T-helper 2 cell treated with Interferon-gamma antibody and Interleukin-4, amounts not matched to agents 5 μg/mL and 100 μg/mL, for 36 hours (primary cell): ENCODE measurements around the gene KLHL21.
"Not testable (repeated sequence)": the region's sequence is repeated elsewhere in the genome, so short reads cannot be mapped to it uniquely, and the experiment has no call there.

Source experiments
- DNase-seq: peaks from one replicate; pipeline ENCODE4 v3.0.0; 2021; ENCODE audit warnings: low spot score
- H3K27ac Mint-ChIP-seq: one replicate; pipeline ENCODE4 v1.8.0; 2021; ENCODE audit warnings: mild to moderate bottlenecking, mixed read lengths
- H3K27me3 Mint-ChIP-seq: one replicate; pipeline ENCODE4 v1.8.0; 2021; ENCODE audit warnings: low read depth, mixed read lengths
- H3K36me3 Mint-ChIP-seq: one replicate; pipeline ENCODE4 v1.8.0; 2021; ENCODE audit warnings: low read depth, mixed read lengths
- H3K4me1 Mint-ChIP-seq: one replicate; pipeline ENCODE4 v1.8.0; 2021; ENCODE audit warnings: low read depth, mixed read lengths
- H3K4me3 Mint-ChIP-seq: one replicate; pipeline ENCODE4 v1.8.0; 2022; ENCODE audit warnings: mild to moderate bottlenecking, moderate library complexity, mixed read lengths
- H3K9me3 Mint-ChIP-seq: one replicate; pipeline ENCODE4 v1.8.0; 2021; ENCODE audit warnings: mixed read lengths

KLHL21 gene, protein sequence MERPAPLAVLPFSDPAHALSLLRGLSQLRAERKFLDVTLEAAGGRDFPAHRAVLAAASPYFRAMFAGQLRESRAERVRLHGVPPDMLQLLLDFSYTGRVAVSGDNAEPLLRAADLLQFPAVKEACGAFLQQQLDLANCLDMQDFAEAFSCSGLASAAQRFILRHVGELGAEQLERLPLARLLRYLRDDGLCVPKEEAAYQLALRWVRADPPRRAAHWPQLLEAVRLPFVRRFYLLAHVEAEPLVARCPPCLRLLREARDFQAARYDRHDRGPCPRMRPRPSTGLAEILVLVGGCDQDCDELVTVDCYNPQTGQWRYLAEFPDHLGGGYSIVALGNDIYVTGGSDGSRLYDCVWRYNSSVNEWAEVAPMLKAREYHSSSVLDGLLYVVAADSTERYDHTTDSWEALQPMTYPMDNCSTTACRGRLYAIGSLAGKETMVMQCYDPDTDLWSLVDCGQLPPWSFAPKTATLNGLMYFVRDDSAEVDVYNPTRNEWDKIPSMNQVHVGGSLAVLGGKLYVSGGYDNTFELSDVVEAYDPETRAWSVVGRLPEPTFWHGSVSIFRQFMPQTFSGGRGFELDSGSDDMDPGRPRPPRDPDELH

DNA sequence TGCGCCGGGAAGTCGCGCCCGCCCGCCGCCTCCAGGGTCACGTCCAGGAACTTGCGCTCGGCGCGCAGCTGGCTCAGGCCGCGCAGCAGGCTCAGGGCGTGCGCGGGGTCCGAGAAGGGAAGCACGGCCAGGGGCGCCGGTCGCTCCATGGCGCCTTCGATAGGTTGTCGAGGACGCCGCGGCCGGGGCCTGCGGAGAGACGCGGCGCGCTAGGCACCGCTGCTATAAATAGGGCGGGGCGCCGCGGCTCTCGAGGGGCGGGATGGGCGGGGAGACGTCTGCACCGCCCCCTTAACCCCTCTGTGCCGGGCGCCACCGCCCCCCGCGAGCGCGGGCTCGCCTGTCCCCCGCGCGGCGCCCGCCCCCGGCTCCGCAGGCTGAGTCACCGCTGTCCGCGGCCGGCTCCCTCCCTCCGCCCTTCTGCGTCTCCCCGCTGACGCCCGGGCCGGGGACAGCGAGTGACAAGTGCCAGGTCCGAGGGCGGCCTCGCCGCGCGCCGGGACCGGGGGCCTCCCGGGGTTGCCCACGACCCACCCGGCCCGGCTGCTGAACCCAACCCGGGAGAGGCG lies at the start of gene KLHL21:
Gene KLHL21, minus strand, starts transcription at position 201 of the 569 bp plus-strand sequence. Its CDS starts 52 bp downstream, at position 149.
- H3K4me3 Mint-ChIP-seq = peak within 1 kb of the TSS; percentile 98

DNA sequence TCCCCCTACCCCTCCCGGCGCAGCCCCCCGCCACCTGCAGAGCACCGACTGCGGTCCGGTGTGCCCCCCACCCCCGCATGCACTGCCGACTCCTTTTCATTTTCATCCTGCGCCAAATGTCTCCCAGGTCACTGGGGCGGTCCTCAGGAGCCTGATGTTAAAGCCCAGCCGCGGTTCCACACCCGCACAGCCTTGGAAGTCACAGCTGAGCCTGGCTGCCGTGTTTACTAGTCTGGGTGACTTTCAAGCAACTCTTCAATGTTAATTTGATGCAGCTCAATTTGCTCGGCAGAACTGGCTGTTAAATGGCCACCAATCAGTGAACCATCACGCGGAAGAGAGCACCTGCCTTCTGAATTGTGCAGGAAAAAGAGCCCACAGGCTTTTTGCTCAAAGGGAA lies 49.2 kb upstream of the KLHL21 start:
- Mint-ChIP-seq H3K27ac (no peak overlapping the region), H3K36me3 (peaks cover 3% of the 10 kb centered on the region), H3K9me3 (no peaks in the 10 kb centered on the region), H3K4me1 (no peaks in the 10 kb centered on the region), H3K27me3 (no peaks in the 10 kb centered on the region), H3K4me3 (no peak overlapping the region)
- no peak for DNase-seq

More for the DNA sequence above, at the start of gene KLHL21:
- peak; percentile 93 for DNase-seq
- peaks cover 10% of the 10 kb centered on the region for H3K36me3 Mint-ChIP-seq
- no peaks in the 10 kb centered on the region for H3K9me3 Mint-ChIP-seq
- H3K27me3 Mint-ChIP-seq = peaks cover 4% of the 10 kb centered on the region
- H3K4me1 Mint-ChIP-seq = peaks cover 21% of the 10 kb centered on the region
- peak within 1 kb of the TSS; percentile 98 for H3K27ac Mint-ChIP-seq

DNA sequence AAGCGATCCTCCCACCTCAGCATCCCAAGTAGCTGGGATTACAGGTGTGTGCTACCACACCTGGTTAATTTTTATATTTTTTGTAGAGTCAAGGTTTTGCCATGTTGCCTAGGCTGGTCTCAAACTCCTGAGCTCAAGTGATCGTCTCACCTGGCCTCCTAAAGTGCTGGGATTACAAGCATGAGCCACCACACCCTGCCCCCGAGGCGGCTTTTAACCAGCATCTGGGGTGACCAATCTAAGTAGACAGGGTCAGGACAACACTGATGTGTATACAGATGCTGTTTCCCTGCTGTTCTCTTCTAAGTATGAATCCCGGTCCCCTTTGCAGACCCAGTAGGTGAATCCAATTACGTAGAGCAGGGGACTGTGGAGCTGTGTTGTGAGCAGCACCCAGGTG lies 45.9 kb upstream of the KLHL21 start:
- peaks cover 6% of the 10 kb centered on the region for H3K36me3 Mint-ChIP-seq
- H3K4me1 Mint-ChIP-seq = no peaks in the 10 kb centered on the region
- H3K4me3 Mint-ChIP-seq = no peak overlapping the region
- H3K9me3 Mint-ChIP-seq = no peaks in the 10 kb centered on the region
- no peak overlapping the region for H3K27ac Mint-ChIP-seq
- no peaks in the 10 kb centered on the region for H3K27me3 Mint-ChIP-seq
- no peak for DNase-seq

DNA sequence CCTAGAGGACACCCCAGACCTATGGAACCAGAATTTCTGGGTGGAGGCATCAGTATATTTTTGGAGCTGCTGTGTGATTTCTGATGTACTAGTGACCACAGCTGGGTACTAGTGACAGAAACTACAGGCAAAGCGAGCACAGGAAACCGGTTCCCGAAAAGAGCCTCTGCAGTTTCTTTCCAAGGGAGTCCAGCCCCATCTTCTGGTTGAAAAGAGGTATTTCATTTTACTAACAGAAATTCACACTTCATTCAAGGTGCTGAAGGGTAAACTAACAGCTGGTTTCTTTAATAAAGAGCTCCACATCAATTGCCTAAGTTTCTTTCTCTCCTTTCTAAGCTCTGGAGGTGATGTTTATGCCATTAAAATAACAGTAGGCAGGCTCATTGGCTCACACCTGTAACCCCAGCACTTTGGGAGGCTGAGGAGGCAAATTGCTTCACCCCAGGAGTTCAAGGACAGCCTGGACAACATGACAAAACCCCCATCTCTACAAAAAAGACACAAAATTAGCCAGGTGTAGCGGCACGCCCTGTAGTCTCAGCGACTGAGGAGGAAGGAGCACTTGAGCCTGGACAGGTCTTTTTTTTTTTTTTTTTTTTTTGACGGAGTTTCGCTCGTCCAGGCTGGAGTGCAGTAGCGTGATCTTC lies 44.0 kb upstream of the KLHL21 start:
- H3K4me1 Mint-ChIP-seq = no peaks in the 10 kb centered on the region
- no peaks in the 10 kb centered on the region for H3K27me3 Mint-ChIP-seq
- peaks cover 13% of the 10 kb centered on the region for H3K36me3 Mint-ChIP-seq
- DNase-seq = no peak
- no peaks in the 10 kb centered on the region for H3K9me3 Mint-ChIP-seq
- H3K27ac Mint-ChIP-seq = no peak overlapping the region
- H3K4me3 Mint-ChIP-seq = no peak overlapping the region

DNA sequence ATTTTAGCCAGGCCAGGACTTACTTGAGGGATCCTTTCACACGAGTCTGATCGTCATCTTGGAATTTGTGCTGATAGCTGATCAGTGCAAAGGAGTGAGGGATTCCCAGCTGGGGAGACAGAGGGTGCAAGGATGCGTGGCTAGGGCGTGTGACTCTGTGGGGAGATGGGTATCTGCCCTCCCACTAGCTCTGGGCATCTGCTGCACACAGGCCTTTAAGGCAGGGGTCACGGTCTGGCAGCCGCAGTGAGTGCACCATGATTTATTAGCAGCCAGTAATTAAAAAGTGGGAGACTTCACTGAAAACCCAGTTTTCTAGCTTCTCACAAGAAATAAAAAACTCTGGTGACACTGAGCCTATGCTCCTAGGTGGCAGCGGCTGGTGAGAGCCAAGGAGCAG lies 42.3 kb upstream of the KLHL21 start:
- Mint-ChIP-seq H3K4me1 (no peaks in the 10 kb centered on the region), H3K9me3 (no peaks in the 10 kb centered on the region), H3K27ac (no peak overlapping the region), H3K36me3 (peaks cover 13% of the 10 kb centered on the region), H3K4me3 (no peak overlapping the region), H3K27me3 (no peaks in the 10 kb centered on the region)
- no peak for DNase-seq

DNA sequence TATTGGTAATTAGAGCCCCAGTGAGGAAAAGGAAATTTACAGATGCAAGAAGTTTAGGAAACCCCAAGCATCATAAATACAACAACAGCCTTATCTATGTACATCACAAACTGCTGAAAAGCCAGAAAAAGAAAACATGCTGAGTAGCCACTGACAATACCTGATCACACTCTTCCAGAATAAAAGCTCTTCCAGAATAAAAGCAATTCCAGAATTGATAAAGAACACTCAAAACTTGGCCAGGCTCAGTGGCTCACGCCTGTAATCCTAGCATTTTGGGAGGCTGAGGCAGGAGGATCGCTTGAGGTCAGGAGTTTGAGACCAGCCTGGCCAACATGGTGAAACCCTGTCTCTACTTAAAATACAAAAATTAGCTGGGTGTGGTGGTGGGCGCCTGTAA lies 38.2 kb upstream of the KLHL21 start:
- H3K27ac Mint-ChIP-seq, H3K27me3 Mint-ChIP-seq, H3K4me1 Mint-ChIP-seq, H3K9me3 Mint-ChIP-seq, DNase-seq, H3K4me3 Mint-ChIP-seq: not testable (repeated sequence)
- peaks cover 24% of the 10 kb centered on the region for H3K36me3 Mint-ChIP-seq

DNA sequence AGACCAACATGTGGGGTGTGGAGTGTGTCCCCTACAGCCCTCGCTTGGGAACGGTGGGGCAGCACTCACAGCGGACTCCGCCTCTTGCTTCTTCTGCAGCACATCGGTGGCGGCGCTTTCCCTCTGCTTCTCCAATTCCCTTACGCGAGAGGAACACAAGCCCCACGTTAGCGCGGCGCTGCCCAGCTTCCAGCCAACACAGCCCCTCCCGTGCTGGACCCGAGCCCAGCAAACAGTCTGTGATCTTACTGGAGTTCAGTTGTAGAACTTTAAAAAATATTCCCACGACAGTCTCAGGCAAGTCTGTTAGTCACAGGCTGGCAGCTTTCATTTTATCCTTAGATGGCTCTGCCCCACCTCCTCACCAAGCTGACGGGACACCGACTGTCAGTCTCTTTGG lies 35.6 kb upstream of the KLHL21 start:
- Mint-ChIP-seq H3K27me3 (no peaks in the 10 kb centered on the region), H3K36me3 (peaks cover 31% of the 10 kb centered on the region), H3K4me1 (no peaks in the 10 kb centered on the region), H3K27ac (no peak overlapping the region), H3K9me3 (no peaks in the 10 kb centered on the region), H3K4me3 (no peak overlapping the region)
- DNase-seq = no peak

DNA sequence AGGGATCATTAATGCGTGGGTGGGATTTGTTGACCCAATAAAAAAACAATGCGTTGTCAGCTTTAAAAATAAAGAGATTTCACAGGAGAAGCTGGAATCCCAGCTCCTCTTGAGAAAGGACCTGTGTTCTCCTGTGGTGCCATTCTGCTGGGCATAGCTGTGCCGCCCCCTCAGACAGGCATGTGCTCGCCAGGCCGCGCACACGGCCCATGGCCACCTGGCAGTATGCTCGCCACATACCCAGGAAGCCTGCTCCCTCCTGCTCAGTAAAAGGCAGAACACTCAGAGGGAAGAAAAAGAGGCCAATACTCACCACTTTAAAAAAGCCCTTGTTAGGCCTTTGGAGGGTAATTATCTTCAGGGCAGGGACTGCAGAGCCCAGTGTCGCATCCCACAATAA lies 35.1 kb upstream of the KLHL21 start:
- Mint-ChIP-seq H3K27me3 (no peaks in the 10 kb centered on the region), H3K4me1 (no peaks in the 10 kb centered on the region), H3K4me3 (no peak overlapping the region), H3K36me3 (peaks cover 31% of the 10 kb centered on the region), H3K27ac (no peak overlapping the region), H3K9me3 (no peaks in the 10 kb centered on the region)
- DNase-seq = no peak

DNA sequence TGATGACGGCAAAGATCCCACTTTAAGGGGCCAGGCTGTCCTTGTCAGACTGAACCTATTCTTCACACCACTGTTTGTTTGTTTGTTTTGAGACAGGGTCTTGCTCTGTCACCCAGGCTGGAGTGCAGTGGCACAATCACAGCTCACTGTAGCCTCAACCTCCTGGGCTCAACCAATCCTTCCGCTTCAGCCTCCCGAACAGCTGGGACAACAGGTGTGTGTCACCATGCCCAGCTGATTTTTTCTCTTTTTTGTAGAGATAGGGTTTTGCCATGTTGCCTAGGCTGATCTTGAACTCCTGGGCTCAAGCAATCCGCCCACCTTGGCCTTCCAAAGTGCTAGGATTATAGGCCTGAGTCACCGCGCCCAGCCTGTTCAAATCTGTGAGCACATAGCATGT lies 34.1 kb upstream of the KLHL21 start:
- H3K4me1 Mint-ChIP-seq, H3K27ac Mint-ChIP-seq, H3K4me3 Mint-ChIP-seq, DNase-seq, H3K9me3 Mint-ChIP-seq, H3K27me3 Mint-ChIP-seq: not testable (repeated sequence)
- H3K36me3 Mint-ChIP-seq = peaks cover 26% of the 10 kb centered on the region

DNA sequence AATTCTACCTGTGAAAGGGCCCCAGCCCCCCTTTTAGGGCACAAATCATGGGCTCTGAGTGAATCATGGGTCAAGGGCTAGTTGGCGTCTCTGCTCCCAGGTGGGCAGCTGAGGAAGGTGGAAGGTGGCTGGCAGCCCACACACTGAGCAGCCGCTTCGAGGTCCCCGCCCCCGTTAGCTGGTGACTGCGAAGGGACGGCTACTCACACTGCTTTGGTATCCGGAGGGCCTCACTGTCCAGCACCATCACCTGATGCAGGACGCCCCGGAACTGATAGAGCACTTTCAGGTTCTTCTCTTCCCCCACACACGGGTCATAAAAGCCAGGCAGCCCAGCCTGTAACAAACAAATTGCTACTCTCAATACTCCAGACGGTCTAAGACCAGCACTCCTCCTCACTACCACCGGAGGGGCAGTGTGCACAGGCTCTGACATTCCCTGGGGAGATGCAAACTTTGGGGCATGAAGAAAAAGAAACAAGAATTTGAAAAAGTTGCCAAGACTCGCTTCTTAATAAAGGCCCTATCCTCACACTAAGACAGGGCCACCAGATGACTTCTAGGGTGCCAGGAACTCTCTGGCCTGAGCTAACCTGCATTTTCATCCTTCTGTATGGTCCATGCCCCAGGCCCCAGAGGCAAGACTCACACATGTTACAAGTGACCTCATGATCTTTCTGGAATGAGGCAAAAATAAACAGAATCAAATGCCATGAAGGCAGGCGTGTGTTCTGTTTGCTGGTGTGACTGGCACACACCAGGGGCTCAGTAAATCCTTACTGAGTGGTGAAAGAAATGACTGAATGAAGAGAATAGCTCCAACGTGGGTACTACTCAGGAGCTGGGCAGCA lies 33.5 kb upstream of the KLHL21 start:
- no peaks in the 10 kb centered on the region for H3K27me3 Mint-ChIP-seq
- no peak overlapping the region for H3K27ac Mint-ChIP-seq
- peaks cover 26% of the 10 kb centered on the region for H3K36me3 Mint-ChIP-seq
- no peaks in the 10 kb centered on the region for H3K9me3 Mint-ChIP-seq
- H3K4me3 Mint-ChIP-seq = no peak overlapping the region
- DNase-seq = no peak
- no peaks in the 10 kb centered on the region for H3K4me1 Mint-ChIP-seq

DNA sequence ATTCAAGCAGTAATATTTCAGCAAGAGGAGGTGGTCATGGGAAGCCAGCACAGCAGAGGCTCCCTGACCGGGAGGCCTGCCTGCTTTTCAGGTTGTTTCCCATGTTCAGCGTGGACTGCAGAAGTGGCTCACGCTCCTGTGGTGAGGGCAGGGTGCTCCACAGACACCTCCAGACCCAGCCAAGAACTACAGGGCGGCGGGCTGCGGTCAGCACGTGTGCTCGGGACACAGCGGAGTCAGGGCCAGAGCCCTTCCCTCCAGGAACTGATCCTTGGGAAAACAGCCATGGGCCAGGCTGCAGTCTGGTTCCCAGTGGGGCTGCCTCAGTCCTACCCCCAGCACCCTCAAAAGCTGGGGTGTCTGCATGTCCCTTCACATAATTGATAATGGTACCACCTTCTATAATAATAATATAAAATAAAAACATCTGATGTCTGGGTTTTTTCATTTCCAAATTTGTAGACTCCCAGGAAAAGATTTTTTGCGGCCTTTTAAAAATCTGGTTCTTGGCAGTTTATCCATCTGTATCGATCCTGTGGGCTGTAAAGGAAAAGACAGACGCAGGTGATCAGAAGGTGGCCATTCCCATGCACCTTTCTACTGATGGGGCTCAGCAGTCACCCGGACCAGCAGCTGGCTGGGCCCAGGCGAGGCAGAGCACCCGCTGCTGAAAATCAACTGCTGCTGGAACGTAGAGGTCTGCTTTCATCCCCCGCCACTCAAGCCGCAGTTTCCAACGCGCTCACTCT lies 32.7 kb upstream of the KLHL21 start:
- H3K27ac Mint-ChIP-seq = no peak overlapping the region
- no peak for DNase-seq
- no peaks in the 10 kb centered on the region for H3K27me3 Mint-ChIP-seq
- no peaks in the 10 kb centered on the region for H3K4me1 Mint-ChIP-seq
- H3K4me3 Mint-ChIP-seq = no peak overlapping the region
- H3K36me3 Mint-ChIP-seq = peaks cover 26% of the 10 kb centered on the region
- no peaks in the 10 kb centered on the region for H3K9me3 Mint-ChIP-seq

DNA sequence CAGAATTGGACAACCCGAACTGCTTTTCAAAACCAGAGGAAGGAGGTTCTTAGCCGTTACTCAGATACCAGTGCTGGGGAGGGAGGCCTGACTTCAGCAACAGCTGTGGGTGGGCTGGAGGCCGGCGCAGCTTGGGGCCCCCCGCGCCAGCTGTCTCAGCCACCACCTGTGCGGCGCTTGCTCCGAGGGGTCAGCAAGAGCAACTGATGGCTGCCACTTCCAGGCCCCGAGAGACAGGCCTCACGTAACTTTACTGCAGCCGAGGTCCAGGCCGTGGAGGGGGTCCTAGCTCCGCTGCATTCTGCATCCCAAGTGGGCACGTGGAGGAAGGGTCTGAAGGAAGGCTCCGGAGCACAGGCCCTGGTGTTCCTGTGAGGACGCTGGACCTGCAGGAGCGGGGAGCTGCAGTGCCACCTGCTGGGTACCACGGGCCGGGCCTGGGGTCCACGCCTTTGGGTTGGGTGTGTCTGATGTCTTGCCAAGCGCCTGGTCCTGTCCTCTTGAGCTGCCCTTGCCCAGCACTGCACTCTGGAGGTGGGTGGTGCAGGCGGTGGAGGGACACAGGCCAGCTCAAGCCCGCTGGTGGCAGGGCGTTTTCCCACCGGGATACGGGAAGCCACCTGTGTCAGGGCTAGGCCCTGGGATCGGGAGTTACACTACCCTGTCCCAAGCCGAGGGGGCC lies 31.8 kb upstream of the KLHL21 start:
- no peaks in the 10 kb centered on the region for H3K9me3 Mint-ChIP-seq
- no peak overlapping the region for H3K27ac Mint-ChIP-seq
- no peaks in the 10 kb centered on the region for H3K27me3 Mint-ChIP-seq
- H3K36me3 Mint-ChIP-seq = peaks cover 25% of the 10 kb centered on the region
- H3K4me1 Mint-ChIP-seq = no peaks in the 10 kb centered on the region
- DNase-seq = no peak
- no peak overlapping the region for H3K4me3 Mint-ChIP-seq
